HG03196 (cell line): ENCODE measurements around the gene LARP1B.
A peak's percentile ranks its signal among the peaks of the same experiment; 100 is the strongest.
"Not testable (repeated sequence)": the region's sequence is repeated elsewhere in the genome, so short reads cannot be mapped to it uniquely, and the experiment has no call there.

ENCODE experiments used
- ATAC-seq: cut with Tn5 transposase; IDR thresholded peaks from one replicate; pipeline ENCODE4 v1.9.1; 2021; ENCODE audit not compliant: unreplicated experiment

The LARP1B gene

DNA sequence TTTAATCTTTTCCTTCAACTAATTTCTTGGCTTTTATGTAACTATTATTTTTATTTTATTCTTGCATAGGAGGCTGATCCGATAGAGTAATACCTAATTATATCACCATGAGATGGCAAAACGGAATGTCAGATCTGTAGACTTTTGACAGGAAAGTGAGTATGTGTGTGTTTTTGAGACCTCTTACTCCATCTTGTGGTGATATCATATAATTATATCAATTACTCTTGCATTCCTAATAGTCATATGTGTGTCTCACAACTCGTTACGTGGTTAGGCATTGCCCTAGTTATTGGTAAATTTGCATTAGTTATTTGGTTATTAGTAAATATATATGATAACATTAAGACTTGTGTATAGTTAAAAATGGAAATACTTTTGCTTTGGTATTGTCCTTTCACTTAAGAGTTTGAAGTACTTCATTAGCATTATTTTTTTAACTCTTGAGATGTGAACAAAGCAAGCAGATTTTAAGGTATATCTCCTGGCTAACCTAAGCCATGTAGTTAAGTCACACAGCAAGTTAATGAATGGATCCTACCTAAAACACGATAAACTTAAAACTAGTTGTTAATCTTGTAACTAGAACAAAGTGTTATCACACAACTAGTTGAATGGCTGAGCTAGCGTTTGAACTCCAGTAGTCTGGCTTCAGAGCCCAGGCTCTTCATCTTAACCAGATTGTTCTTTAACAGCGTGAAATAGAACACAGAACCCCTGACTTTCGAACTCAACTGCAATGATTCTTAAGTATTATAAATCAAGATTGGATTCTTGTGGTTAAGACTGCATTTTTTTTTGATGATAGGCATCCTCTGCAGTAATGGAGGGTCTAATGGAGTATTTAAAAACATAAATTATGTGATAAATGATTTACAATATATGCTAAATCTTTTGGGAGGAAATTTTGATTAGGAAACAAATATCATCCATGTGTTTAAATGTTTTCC is 159.4 kb downstream of the LARP1B start:
- peak; percentile 61 for ATAC-seq

DNA sequence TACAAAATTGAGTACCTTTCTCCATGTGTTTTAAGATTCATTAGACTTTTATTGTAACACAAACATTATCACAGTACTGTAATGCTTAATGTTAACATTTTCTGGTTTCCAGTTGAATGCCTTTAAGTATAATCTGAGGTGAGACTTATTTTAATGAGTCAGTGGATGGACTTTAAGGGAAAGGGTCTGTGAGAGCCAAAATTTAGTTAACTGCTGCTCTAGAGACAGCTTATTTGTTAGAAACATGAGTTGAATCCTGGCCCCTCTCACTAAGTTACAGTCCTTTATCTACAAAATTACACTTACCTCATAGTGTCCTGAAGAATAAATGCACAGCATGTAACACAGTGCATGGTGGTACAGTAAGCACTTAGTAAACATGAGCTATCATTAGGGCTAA is 160.5 kb downstream of the LARP1B start:
- ATAC-seq, result no peak

DNA sequence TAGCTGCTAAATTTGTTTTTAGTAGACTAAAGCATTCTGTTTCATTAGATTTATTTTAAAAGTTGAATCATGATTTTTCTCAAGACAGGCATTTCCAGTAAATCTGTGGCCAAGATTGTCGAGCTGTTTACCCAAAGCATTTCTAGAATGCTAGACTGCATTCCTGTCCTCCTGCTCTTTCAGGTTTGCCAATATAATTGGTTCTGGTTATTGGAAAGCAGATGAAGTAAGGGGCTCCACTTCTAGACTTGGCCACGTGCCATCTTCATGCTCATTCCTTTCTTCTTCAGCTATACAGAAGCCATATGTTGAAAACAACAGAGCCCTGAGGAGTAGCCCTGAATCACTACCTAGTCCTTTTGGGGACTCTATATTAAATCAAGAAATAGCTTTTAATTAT is 164.0 kb downstream of the LARP1B start:
- no peak for ATAC-seq

DNA sequence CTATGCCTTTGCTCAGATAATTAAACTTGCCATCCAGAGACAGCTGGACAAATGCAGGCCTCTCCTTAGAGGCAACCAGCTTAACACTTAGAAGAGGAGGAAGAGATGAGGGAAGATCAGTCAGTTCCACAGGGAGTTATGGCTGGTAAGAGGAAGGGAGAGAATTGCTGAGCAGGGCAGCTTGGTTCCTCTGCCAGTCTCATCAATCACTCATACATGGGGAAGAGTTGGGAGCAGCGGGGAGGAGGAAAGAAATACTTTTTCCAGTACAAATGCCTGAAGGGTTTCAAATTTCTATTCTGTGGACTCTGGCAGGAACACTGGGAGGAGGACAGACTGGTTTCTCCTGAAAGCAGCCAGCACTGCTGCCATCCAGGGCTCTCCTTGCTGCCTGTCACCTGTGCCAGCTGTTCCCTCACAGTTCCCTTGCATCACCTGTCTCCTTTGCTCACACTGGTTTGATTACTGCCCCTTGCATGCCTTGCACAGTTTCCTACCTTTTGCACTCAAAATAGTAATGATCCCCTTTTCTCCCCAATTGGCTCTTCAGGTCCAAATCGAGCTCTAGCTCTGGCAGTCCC is 167.0 kb downstream of the LARP1B start:
- no peak for ATAC-seq

DNA sequence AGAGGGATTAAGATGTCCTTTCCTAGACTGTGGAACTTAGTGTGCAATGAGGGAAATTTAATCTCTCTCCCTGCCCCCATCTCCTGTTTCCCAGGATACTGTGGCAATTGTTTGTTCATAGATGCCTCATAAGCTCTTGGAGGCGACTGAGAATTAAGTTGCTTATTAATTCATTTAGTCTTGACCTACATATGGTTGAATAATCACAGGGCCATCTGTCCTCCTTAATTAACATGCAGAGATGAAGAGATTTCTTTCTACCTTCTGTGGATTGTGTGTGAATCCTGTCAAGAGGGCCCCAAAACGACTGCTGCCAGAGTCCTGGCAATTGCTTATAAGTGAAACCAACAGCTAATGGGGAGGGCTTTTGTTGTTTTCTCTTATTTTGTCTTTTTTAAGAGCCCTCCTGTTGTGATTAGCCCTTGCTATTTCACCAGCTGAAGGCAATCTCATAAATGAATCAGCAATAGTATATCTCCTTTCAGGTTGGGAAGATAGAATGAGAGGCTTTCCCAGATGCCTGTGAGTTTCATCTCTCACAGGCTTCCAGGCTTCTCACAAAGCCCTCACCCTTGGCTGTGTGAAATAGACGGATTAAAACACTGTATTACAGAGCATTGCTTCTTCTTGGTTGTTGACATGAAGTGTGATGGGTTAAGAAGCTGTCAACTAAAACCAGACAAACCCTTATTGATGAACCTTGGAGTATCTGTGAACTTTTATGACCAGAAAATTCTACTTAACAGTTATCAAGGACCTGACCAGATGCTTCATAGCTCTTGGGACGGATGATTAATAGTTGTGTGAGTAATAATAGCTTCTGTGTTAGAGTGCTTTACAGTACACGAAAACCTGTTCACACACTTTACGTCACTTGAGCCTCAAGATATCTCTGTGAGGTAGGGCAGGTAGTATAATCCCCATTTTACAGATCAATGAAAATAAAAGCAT is 168.0 kb downstream of the LARP1B start:
- ATAC-seq, result no peak

DNA sequence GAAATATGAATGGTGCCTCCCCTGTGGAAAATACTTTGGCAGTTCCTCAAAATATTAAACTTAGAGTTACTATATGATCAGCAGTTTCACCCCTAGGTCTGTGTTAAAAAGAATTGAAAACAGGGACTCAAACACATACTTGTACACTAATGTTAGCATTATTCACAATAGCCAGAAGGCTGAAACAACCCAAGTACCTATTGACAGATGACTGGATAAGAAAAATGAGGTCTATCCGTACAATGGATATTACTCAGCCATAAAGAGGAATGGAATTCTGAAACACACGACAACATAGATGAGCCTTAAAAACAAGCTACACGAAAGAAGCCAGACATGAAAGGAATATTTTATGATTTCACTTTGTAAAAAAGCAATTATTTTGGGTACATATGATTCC is 171.6 kb downstream of the LARP1B start:
- ATAC-seq, result no peak

DNA sequence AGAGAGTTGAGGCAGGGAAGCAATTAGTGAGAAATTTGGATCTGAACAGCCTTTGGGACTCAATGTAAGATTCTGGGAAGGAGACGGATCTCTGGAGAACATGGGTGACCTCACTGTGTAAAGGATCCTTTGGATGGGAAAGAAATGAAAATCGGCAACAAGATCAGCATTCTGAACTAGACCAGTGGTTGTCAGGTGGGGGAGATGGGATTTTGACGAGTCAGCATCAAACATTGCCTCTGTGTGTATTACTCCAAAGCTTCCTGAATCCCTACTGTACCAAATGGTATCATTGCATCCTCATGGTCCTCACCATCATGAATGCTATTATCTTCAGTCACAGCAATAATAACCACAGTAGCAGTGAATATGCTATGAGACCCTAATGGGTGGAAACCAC is 173.7 kb downstream of the LARP1B start:
- no peak for ATAC-seq

DNA sequence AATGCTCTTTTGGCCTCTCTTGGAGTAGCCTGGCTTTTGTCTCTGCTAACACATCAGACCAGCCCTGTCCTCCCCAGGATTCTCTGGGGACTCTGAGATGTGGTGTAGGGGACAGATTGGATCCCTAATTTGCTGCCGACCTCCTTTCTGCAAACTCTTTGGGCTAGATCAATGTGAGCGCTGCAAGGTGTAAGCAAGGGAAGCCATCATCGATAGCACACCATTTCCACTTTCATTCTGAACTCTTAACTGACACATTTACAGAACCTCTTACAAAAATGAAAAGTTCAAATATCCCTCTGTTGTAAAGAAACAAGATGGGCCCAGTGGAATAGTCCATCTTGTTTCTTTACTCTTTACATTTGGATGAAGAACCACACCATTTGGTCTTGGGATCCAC is 179.9 kb downstream of the LARP1B start:
- no peak for ATAC-seq

DNA sequence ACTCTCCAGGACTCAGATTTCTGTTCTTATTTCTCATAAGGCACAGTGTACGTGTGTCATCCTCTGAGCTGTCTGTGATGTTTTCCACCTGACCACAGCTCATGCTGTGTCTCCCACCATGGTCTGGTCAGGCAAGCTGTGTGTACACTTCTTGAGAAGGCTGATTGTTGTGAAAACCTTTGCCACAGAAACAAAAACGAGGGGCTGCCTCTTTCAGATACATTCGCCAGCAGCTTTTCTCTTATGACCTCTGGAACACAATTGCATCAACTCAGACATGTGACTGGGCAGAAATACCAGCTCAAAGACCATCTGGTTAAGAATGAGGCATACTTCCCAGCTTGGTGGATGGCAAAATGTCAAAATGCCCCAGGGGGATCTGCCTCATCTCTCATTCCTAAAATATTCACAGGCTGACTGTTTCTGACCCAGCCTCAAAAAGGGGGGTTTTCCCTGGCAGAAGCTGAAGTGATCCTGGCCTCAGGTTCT is 180.4 kb downstream of the LARP1B start:
- ATAC-seq, result no peak

DNA sequence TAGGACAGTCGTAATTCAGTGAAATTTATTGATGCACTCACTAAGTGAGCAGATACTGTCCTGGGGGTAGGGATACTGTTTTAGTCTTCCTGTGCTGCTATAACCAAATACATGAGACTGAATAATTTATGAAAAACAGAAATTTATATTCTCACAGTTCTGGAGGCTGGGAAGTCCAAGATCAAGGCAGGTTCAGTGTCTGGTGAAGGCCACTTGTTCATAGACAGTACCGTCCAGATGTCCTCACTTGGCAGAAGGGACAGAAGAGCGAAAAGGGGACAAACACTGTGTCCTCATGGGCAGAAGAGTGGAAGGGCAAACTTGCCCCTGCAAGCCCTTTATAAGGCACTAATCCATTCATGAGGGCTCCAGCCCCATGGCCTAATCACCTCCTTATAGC is 180.9 kb downstream of the LARP1B start:
- ATAC-seq, result no peak

DNA sequence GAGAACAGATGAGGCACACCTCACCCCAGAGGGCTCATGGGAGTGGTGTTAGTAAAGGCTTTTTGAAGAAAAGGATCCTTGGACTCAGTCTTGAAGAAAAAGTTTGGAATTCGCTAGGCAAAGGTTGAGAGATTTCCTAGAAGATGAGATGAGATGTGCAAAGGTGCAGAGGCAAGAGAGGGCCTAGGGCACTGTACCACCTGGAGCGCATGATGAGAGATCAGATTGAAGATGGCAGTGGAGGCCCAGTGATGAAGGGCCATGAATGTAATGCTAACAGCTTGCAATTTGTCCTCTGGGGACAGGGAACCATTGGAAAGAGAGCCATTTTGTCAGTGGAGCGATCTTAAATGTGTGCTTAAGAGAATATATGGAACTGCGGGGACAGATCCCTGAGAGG is 181.5 kb downstream of the LARP1B start:
- no peak for ATAC-seq

DNA sequence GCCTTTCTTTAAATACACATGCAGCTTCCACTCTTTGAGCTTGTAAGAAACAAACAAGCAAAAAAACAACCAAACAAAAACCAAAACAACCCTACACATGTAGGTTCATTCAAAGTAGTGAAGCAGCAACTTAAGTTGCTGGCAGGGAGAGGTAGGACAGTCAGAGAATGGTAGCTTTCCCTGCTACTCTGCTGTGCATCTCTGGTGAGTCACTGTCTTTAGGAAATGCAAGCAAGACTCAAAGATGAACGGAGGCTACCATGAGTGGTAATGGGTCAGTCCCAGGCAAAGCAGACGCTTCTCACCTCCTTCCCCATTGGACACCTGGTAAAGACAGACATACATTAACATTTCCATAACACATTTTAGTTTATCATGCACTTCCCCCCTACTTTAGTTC is 183.3 kb downstream of the LARP1B start:
- no peak for ATAC-seq

DNA sequence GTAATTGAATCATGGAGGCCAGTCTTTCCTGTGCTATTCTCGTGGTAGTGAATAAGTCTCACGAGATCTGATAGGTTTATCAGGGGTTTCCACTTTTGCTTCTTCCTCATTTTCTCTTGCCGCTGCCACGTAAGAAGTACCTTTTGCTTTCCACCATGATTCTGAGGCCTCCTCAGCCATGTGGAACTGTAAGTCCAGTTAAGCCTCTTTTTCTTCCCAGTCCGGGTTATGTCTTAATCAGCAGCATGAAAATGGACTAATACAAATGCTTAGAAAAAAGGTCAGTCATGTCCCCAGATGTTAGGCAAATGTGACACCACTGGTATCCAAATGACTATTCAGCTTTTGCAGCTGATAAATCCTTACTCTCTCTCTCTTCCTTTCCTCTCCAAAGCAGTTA is 184.3 kb downstream of the LARP1B start:
- not testable (repeated sequence) for ATAC-seq

DNA sequence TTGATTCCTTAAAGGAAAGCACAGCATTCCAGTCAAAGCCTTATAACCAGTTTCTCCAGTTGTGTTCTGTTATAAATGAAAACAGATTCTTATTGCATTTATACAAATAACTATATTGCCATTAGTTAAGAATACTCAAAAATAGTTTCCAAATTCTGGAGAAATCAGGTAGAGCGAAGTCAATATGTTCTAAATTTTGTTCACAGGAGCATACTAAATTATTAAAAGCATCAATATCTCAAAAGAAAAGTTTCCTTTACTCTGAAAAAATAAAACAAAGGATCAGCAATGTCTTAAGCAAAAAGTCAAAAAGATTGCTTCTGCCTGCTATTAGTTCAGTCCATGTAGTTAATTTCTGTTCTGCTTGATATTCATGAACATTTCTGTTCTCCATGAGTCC is 186.8 kb downstream of the LARP1B start:
- ATAC-seq, result no peak

DNA sequence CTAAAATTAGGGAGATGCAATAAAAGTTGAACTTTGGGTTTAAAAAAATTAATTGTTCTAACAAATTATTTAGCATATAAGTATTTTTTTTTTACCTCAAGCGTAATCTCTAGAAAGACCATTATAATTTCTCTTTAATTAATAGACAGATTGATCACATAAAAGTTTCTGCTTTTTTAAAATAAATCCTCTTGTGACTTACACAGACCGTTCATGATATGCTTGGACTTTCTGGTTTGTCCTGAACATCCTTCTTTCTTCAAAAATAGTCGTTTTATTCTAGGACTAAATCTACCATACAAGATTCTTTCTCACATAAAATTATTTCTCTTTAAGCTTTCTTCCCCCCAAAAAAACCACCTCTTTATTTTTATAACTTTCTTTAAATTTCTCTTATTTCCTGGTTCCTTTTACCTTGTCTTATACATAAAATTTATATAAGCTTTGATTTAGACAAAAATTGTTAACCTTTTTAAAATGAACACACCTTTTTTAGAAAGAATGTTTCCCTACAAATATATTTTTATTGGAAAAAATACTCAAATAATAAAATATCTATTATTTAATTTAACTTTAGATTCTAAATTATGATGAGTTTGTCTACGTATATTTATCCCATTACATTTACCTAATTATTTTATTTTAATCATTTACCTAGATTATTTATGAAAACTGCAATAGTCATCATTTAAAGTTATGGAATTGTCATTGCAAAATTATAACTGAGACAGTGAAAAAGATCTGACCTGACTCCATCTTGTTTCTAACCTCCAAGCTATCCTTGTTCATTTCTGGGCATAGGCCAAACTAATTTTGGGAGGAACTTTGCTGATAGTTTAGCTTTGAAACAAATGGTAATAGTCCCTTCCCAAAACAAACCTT is 188.9 kb downstream of the LARP1B start:
- no peak for ATAC-seq

DNA sequence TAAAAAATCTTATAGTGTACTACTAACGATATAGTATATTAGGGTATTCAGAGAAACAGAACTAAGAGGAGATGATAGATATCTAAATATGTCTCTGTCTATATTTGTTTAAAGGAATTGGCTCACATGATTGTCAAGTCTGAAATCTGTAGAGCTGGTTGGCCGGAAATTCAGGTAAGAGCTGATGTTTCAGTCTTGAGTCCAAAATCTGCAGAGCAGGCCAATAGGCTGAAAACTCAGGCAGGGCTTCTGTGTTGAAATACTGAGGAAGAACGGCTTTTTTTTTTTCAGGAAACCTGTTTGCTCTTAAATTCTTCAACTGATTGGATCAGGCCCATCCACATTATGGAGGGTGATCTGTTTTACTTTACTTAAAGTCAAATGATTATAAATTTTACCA is 194.8 kb downstream of the LARP1B start:
- ATAC-seq, result no peak

DNA sequence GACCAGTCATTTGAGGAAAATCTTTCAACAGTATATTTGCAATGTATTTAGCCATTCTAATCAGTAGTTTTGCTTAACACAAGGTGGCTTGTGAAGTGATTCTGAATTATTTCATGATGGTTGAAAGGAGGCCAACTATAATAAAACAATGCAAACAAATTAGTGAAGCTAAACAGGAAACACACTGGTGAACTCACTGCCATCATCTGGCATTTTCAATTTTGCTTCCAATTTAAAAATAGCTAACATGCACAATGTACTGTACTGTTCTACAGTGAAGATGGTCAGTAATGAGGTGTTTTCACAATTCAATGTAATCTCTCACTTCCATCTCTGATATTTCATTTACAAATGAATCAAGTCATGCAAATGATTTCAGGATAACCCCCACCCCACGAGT is 195.4 kb downstream of the LARP1B start:
- no peak for ATAC-seq

DNA sequence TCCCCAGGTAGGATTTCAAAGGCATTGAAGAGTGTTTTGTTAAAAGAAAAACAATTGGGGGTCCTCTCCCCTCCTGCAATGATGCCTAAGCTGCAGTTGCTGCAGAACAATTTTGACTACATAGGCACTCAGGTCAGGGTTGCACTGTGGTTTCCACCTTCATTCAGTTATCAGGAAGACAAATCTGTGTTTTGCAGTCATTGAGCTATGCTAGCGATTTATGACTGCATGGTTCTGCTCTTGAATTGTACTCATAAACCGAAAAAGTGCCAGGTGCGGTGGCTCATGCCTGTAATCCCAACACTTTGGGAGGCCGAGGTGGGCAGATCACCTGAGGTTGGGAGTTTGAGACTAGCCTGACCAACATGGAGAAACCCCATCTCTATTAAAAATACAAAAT is 197.1 kb downstream of the LARP1B start:
- not testable (repeated sequence) for ATAC-seq

DNA sequence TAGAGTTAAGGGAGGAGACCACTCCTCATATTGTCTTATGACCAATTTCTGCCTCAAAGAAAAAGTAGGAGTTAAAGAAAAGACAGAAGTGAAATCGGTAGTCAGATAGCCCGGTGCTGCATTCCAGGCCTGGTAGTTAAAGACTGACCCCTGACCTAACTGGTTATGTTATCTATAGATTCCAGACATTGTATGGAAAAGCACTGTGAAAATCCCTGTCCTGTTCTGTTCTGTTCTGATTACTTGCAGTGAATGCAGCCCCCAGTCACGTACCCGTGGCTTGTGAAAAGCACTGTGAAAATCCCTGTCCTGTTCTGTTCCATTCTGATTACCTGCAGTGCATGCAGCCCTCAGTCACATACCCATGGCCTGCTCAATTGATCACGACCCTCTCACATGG is 198.8 kb downstream of the LARP1B start:
- ATAC-seq, result not testable (repeated sequence)
